Measurements from ENCODE around the gene P2RY2.

Gene P2RY2

DNA sequence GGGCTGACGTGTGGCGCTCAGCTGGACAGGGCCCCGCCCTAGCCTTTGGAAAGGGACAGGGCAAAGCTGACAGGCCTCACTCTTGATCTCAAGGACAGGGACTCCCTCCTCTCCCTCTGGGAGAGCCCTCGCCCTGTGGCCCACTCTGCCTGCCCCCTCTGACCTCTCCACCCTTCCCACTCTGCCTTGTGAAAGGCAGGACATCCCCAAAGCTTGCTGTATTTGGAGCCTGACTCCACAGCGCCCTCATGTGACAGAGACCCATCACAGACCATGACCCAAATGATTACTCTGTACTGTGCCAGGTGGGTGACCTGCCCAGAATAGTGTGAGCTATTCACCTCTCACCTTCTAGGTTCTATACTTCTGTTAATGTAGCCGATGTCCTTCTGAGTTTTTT is 18.8 kb downstream of the P2RY2 start:
- TF ChIP-seq, protein P1, sequence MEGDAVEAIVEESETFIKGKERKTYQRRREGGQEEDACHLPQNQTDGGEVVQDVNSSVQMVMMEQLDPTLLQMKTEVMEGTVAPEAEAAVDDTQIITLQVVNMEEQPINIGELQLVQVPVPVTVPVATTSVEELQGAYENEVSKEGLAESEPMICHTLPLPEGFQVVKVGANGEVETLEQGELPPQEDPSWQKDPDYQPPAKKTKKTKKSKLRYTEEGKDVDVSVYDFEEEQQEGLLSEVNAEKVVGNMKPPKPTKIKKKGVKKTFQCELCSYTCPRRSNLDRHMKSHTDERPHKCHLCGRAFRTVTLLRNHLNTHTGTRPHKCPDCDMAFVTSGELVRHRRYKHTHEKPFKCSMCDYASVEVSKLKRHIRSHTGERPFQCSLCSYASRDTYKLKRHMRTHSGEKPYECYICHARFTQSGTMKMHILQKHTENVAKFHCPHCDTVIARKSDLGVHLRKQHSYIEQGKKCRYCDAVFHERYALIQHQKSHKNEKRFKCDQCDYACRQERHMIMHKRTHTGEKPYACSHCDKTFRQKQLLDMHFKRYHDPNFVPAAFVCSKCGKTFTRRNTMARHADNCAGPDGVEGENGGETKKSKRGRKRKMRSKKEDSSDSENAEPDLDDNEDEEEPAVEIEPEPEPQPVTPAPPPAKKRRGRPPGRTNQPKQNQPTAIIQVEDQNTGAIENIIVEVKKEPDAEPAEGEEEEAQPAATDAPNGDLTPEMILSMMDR (IDR thresholded peaks at IDR 0.05), result peak; percentile 23
- H3K36me3 ChIP-seq (ENCODE audit: control insufficient read depth, insufficient read depth, low read length), result no peaks in the 10 kb centered on the region
- no peak overlapping the region for H2AFZ ChIP-seq
- H3K27ac ChIP-seq, result no peak overlapping the region
- H3K4me1 ChIP-seq, result no peaks in the 10 kb centered on the region
- no peak overlapping the region for H3K4me2 ChIP-seq (ENCODE audit: low read length)
- no peak overlapping the region for H3K9ac ChIP-seq
- no peak overlapping the region for H3K4me3 ChIP-seq (ENCODE audit: low read depth, low read length)
- no peaks in the 10 kb centered on the region for H3K9me3 ChIP-seq (ENCODE audit: control insufficient read depth, low read length)
- H3K79me2 ChIP-seq, result no peaks in the 10 kb centered on the region
- H3K27me3 ChIP-seq (ENCODE audit: control insufficient read depth, insufficient read depth, low read length), result no peaks in the 10 kb centered on the region

DNA sequence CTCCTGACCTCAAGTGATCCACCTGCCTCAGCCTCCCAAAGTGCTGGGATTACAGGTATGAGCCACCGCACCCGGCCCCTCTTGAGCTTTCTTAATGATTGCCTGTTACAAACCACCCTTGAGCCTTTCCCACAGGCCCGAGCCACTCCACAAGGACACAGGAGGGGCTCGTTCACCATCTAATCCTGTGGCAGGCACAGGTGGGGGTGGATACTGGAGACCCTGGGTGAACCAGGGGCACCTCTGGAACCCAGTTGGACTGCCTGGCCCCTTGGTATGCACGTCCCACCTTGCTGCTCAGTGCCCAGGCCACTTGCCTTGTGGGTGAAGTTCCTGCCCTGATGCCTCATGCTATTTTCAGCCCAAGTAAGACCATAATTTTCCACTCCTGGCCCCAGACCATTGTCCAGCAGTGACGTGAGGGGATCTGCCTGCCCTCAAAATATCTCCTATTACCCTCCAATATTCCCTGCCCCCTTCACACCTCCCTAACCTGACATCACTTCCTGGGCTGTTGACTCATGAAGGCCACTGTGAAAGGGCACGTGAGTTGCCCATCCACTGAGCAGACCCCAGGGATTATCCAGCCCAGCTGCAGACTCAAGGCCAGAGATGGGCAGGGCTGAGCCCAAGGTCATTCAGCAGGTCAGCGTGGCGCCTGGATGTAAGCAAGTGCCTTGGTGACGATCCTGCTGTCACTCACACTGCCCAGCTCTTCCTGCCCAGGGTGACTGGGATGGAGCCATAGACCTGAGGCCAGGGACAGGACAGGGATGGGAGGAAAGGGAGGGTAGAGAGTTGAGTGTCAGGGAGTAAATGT is 19.6 kb downstream of the P2RY2 start:
- Histone ChIP-seq H3K36me3 (ENCODE audit: control insufficient read depth, insufficient read depth, low read length) (no peaks in the 10 kb centered on the region), H3K9me3 (ENCODE audit: control insufficient read depth, low read length) (no peaks in the 10 kb centered on the region), H3K4me2 (ENCODE audit: low read length) (no peak overlapping the region), H3K27me3 (ENCODE audit: control insufficient read depth, insufficient read depth, low read length) (no peaks in the 10 kb centered on the region), H3K4me3 (ENCODE audit: low read depth, low read length) (no peak overlapping the region), H3K4me1 (no peaks in the 10 kb centered on the region), H3K9ac (no peak overlapping the region), H3K79me2 (no peaks in the 10 kb centered on the region), H3K27ac (no peak overlapping the region), H2AFZ (no peak overlapping the region)
- TF ChIP-seq, protein P1 (IDR thresholded peaks at IDR 0.05), result no peak

DNA sequence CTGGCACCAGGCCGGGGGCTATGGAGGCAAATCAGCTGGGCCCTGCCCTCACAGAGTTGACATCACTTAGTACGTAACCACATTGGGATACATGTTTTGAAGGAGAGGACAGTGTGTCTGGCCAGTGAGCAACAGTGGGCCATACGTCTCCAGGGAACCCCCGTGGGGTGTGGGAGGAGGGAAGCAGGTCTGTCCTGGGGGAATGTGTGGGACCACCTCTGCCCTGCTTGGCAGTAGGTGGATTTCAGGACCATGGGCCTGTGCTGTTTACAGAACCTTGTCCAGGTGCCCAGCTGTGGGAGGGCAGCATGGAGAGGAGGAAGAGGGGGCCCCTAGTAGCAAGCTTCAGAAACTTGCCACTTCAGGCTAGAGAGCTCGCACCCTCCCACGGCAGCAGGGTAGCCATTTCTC is 21.0 kb downstream of the P2RY2 start:
- Histone ChIP-seq H3K4me1 (no peaks in the 10 kb centered on the region), H3K79me2 (no peaks in the 10 kb centered on the region), H3K27me3 (ENCODE audit: control insufficient read depth, insufficient read depth, low read length) (no peaks in the 10 kb centered on the region), H3K4me3 (ENCODE audit: low read depth, low read length) (no peak overlapping the region), H2AFZ (no peak overlapping the region), H3K4me2 (ENCODE audit: low read length) (no peak overlapping the region), H3K9me3 (ENCODE audit: control insufficient read depth, low read length) (no peaks in the 10 kb centered on the region), H3K9ac (no peak overlapping the region), H3K27ac (no peak overlapping the region), H3K36me3 (ENCODE audit: control insufficient read depth, insufficient read depth, low read length) (no peaks in the 10 kb centered on the region)
- TF ChIP-seq, protein P1 (IDR thresholded peaks at IDR 0.05), result no peak

- Histone ChIP-seq H3K4me1 (no peaks in the 10 kb centered on the region), H3K4me2 (ENCODE audit: low read length) (no peak overlapping the region), H3K9ac (no peak overlapping the region), H3K9me3 (ENCODE audit: control insufficient read depth, low read length) (no peaks in the 10 kb centered on the region), H3K36me3 (ENCODE audit: control insufficient read depth, insufficient read depth, low read length) (no peaks in the 10 kb centered on the region), H3K27me3 (ENCODE audit: control insufficient read depth, insufficient read depth, low read length) (no peaks in the 10 kb centered on the region), H3K79me2 (no peaks in the 10 kb centered on the region), H2AFZ (no peak overlapping the region), H3K4me3 (ENCODE audit: low read depth, low read length) (no peak overlapping the region), H3K27ac (no peak overlapping the region)
- TF ChIP-seq, protein P1 (IDR thresholded peaks at IDR 0.05), result no peak
Observed at GRCh38 chr11:73239571-73240189, 21.6 kb downstream of the P2RY2 start.
